Activated naive CD8-positive, alpha-beta T cell treated with anti-CD3 and anti-CD28 coated beads for 36 hours (primary cell): Measurements from ENCODE around the gene FAM131B. TPM values are rescaled to one million over a fixed set of nuclear protein-coding genes. Genes with fewer than 3 reads are reported as not detected.

Source experiments
- DNase-seq: peaks from one replicate; pipeline ENCODE4 v3.0.0; 2021
- H3K27ac Mint-ChIP-seq: one replicate; pipeline ENCODE4 v1.8.0; 2022; ENCODE audit warnings: mild to moderate bottlenecking, moderate library complexity, mixed read lengths
- H3K27me3 Mint-ChIP-seq: one replicate; pipeline ENCODE4 v1.8.0; 2022; ENCODE audit warnings: mild to moderate bottlenecking, mixed read lengths
- H3K36me3 Mint-ChIP-seq: one replicate; pipeline ENCODE4 v1.8.0; 2021; ENCODE audit warnings: mild to moderate bottlenecking, mixed read lengths
- H3K4me1 Mint-ChIP-seq: one replicate; pipeline ENCODE4 v1.8.0; 2021; ENCODE audit warnings: mixed read lengths
- H3K4me3 Mint-ChIP-seq: one replicate; pipeline ENCODE4 v1.8.0; 2022; ENCODE audit warnings: mild to moderate bottlenecking, moderate library complexity, mixed read lengths
- H3K9me3 Mint-ChIP-seq: one replicate; pipeline ENCODE4 v1.8.0; 2022; ENCODE audit warnings: mixed read lengths
- total RNA-seq, 2 experiments: library from RNA; stranded (reverse); gene quantifications; one replicate each; pipeline ENCODE4 v1.2.3, GENCODE V29; 2021

Gene FAM131B
- total RNA-seq, 2 experiments from 2014 or later: 1.7 to 2.0 TPM

- Mint-ChIP-seq H3K4me1 (no peaks in the 10 kb centered on the region), H3K27me3 (peaks cover 4% of the 10 kb centered on the region), H3K9me3 (no peaks in the 10 kb centered on the region), H3K27ac (no peak overlapping the region), H3K4me3 (no peak overlapping the region), H3K36me3 (no peaks in the 10 kb centered on the region)
- no peak for DNase-seq
Observed at GRCh38 chr7:143334244-143334643, 28.3 kb downstream of the FAM131B start.

- Mint-ChIP-seq H3K27me3 (peaks cover 4% of the 10 kb centered on the region), H3K27ac (no peak overlapping the region), H3K9me3 (no peaks in the 10 kb centered on the region), H3K4me3 (no peak overlapping the region), H3K36me3 (no peaks in the 10 kb centered on the region), H3K4me1 (no peaks in the 10 kb centered on the region)
- no peak for DNase-seq
Observed at GRCh38 chr7:143331179-143331801, 31.2 kb downstream of the FAM131B start.

- no peak overlapping the region for H3K27ac Mint-ChIP-seq
- no peaks in the 10 kb centered on the region for H3K36me3 Mint-ChIP-seq
- DNase-seq: no peak
- no peaks in the 10 kb centered on the region for H3K9me3 Mint-ChIP-seq
- H3K4me3 Mint-ChIP-seq: no peak overlapping the region
- H3K4me1 Mint-ChIP-seq: peaks cover 4% of the 10 kb centered on the region
- H3K27me3 Mint-ChIP-seq: no peaks in the 10 kb centered on the region
Observed at GRCh38 chr7:143329471-143330170, 32.9 kb downstream of the FAM131B start.

GRCh38 chr7:143327903-143328302, 34.6 kb downstream of the FAM131B start:
- DNase-seq: no peak
- Mint-ChIP-seq H3K4me1 (peaks cover 4% of the 10 kb centered on the region), H3K27me3 (no peaks in the 10 kb centered on the region), H3K36me3 (no peaks in the 10 kb centered on the region), H3K4me3 (no peak overlapping the region), H3K9me3 (no peaks in the 10 kb centered on the region), H3K27ac (no peak overlapping the region)

- no peaks in the 10 kb centered on the region for H3K36me3 Mint-ChIP-seq
- H3K4me1 Mint-ChIP-seq: peaks cover 4% of the 10 kb centered on the region
- no peak for DNase-seq
- no peak overlapping the region for H3K27ac Mint-ChIP-seq
- no peaks in the 10 kb centered on the region for H3K27me3 Mint-ChIP-seq
- no peaks in the 10 kb centered on the region for H3K9me3 Mint-ChIP-seq
- H3K4me3 Mint-ChIP-seq: no peak overlapping the region
Observed at GRCh38 chr7:143325240-143325639, 37.3 kb downstream of the FAM131B start.

GRCh38 chr7:143323653-143324052, 38.9 kb downstream of the FAM131B start:
- H3K9me3 Mint-ChIP-seq: no peaks in the 10 kb centered on the region
- no peaks in the 10 kb centered on the region for H3K36me3 Mint-ChIP-seq
- no peak overlapping the region for H3K4me3 Mint-ChIP-seq
- peaks cover 4% of the 10 kb centered on the region for H3K4me1 Mint-ChIP-seq
- no peak overlapping the region for H3K27ac Mint-ChIP-seq
- DNase-seq: no peak
- H3K27me3 Mint-ChIP-seq: no peaks in the 10 kb centered on the region

GRCh38 chr7:143322760-143323633, 39.5 kb downstream of the FAM131B start:
- Mint-ChIP-seq H3K36me3 (no peaks in the 10 kb centered on the region), H3K9me3 (no peaks in the 10 kb centered on the region), H3K4me3 (no peak overlapping the region), H3K4me1 (peaks cover 4% of the 10 kb centered on the region), H3K27me3 (no peaks in the 10 kb centered on the region), H3K27ac (no peak overlapping the region)
- no peak for DNase-seq

GRCh38 chr7:143321734-143322133, 40.8 kb downstream of the FAM131B start:
- Mint-ChIP-seq H3K36me3 (no peaks in the 10 kb centered on the region), H3K4me3 (no peak overlapping the region), H3K9me3 (no peaks in the 10 kb centered on the region), H3K27ac (no peak overlapping the region), H3K4me1 (peaks cover 4% of the 10 kb centered on the region), H3K27me3 (no peaks in the 10 kb centered on the region)
- no peak for DNase-seq

GRCh38 chr7:143321242-143321641, 41.3 kb downstream of the FAM131B start:
- DNase-seq: no peak
- no peaks in the 10 kb centered on the region for H3K27me3 Mint-ChIP-seq
- H3K9me3 Mint-ChIP-seq: no peaks in the 10 kb centered on the region
- H3K4me3 Mint-ChIP-seq: no peak overlapping the region
- peaks cover 4% of the 10 kb centered on the region for H3K4me1 Mint-ChIP-seq
- no peak overlapping the region for H3K27ac Mint-ChIP-seq
- H3K36me3 Mint-ChIP-seq: no peaks in the 10 kb centered on the region

- Mint-ChIP-seq H3K4me1 (peaks cover 4% of the 10 kb centered on the region), H3K36me3 (no peaks in the 10 kb centered on the region), H3K27me3 (no peaks in the 10 kb centered on the region), H3K4me3 (no peak overlapping the region), H3K9me3 (no peaks in the 10 kb centered on the region), H3K27ac (no peak overlapping the region)
- DNase-seq: no peak
Observed at GRCh38 chr7:143320620-143321019, 41.9 kb downstream of the FAM131B start.

- Mint-ChIP-seq H3K9me3 (no peaks in the 10 kb centered on the region), H3K36me3 (no peaks in the 10 kb centered on the region), H3K4me1 (peaks cover 3% of the 10 kb centered on the region), H3K27me3 (no peaks in the 10 kb centered on the region), H3K4me3 (no peak overlapping the region), H3K27ac (no peak overlapping the region)
- no peak for DNase-seq
Observed at GRCh38 chr7:143318661-143319060, 43.9 kb downstream of the FAM131B start.

- no peaks in the 10 kb centered on the region for H3K36me3 Mint-ChIP-seq
- no peak overlapping the region for H3K27ac Mint-ChIP-seq
- no peaks in the 10 kb centered on the region for H3K9me3 Mint-ChIP-seq
- no peak overlapping the region for H3K4me3 Mint-ChIP-seq
- DNase-seq: no peak
- peaks cover 3% of the 10 kb centered on the region for H3K4me1 Mint-ChIP-seq
- no peaks in the 10 kb centered on the region for H3K27me3 Mint-ChIP-seq
Observed at GRCh38 chr7:143316492-143316891, 46.0 kb downstream of the FAM131B start.

- DNase-seq: no peak
- peaks cover 7% of the 10 kb centered on the region for H3K4me1 Mint-ChIP-seq
- H3K9me3 Mint-ChIP-seq: no peaks in the 10 kb centered on the region
- H3K36me3 Mint-ChIP-seq: peaks cover 2% of the 10 kb centered on the region
- H3K4me3 Mint-ChIP-seq: no peak within 1 kb of the TSS
- H3K27ac Mint-ChIP-seq: no peak within 1 kb of the TSS
- no peaks in the 10 kb centered on the region for H3K27me3 Mint-ChIP-seq
Observed at GRCh38 chr7:143315776-143316175, 46.7 kb downstream of the FAM131B start, which contains the start of gene CLCN1. CLCN1 (plus strand) TSS chr7:143316111; CDS start chr7:143316213, 102 bp downstream.

GRCh38 chr7:143314127-143314526, 48.4 kb downstream of the FAM131B start:
- DNase-seq: no peak
- Mint-ChIP-seq H3K9me3 (no peaks in the 10 kb centered on the region), H3K27ac (no peak overlapping the region), H3K27me3 (no peaks in the 10 kb centered on the region), H3K4me1 (peaks cover 14% of the 10 kb centered on the region), H3K36me3 (peaks cover 18% of the 10 kb centered on the region), H3K4me3 (no peak overlapping the region)

GRCh38 chr7:143308632-143309031, 53.9 kb downstream of the FAM131B start:
- peaks cover 36% of the 10 kb centered on the region for H3K4me1 Mint-ChIP-seq
- no peaks in the 10 kb centered on the region for H3K27me3 Mint-ChIP-seq
- no peaks in the 10 kb centered on the region for H3K9me3 Mint-ChIP-seq
- DNase-seq: no peak
- peaks cover 54% of the 10 kb centered on the region for H3K36me3 Mint-ChIP-seq
- peak overlapping the region; percentile 4 for H3K27ac Mint-ChIP-seq
- no peak overlapping the region for H3K4me3 Mint-ChIP-seq
